Embryonic facial prominence (tissue), 1 donor: ENCODE data around the gene KNDC1.
"Not testable (repeated sequence)": the region's sequence is repeated elsewhere in the genome, so short reads cannot be mapped to it uniquely, and the experiment has no call there.

Experiments
- DNase-seq: peaks from one replicate; pipeline ENCODE4 v3.0.0-alpha.2; 2016; ENCODE audit errors: extremely low spot score

KNDC1 gene, protein sequence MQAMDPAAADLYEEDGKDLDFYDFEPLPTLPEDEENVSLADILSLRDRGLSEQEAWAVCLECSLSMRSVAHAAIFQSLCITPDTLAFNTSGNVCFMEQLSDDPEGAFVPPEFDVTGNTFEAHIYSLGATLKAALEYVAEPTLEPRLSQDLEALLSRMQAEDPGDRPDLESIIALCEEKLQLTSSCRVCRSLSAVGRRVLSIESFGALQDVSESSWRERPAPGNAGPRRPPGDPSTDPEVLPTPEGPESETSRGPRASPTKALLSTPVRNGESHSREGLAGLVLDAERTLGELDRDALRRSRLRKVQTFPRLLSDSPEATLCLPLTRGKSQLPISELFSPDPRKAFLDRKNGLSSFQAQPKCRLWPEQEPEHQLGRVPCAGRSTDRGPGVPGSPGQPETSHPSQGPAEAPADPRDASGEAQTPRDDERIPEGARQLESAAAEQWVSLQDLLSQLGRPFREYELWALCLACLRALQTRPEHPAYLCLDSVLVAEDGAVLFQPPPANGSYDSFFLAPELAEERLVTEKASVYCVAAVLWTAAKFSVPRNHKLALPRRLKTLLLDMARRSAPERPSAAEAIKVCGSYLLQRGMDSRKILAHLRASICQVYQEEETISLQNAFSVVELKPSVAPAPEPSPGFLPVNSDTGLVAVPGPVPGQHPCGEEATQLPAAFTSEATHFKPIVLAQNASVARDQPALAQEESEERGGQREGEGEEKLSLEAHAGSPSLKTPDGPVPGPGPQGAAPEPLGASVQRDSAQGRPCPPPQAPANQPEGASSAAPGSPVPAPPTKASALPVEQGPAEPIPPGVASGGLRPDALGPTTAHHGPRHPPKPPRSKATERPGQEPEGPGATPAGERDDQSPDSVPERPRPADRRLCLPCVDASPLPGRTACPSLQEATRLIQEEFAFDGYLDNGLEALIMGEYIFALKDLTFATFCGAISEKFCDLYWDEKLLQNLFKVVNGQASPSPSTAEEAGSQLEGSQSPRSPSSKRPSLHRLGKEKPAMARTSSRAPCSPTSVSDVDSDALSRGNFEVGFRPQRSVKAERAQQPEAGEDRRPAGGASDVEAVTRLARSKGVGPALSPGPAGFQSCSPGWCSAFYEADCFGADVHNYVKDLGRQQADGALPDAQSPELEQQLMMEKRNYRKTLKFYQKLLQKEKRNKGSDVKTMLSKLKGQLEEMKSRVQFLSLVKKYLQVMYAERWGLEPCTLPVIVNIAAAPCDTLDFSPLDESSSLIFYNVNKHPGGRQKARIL (N-terminal part only)

DNA sequence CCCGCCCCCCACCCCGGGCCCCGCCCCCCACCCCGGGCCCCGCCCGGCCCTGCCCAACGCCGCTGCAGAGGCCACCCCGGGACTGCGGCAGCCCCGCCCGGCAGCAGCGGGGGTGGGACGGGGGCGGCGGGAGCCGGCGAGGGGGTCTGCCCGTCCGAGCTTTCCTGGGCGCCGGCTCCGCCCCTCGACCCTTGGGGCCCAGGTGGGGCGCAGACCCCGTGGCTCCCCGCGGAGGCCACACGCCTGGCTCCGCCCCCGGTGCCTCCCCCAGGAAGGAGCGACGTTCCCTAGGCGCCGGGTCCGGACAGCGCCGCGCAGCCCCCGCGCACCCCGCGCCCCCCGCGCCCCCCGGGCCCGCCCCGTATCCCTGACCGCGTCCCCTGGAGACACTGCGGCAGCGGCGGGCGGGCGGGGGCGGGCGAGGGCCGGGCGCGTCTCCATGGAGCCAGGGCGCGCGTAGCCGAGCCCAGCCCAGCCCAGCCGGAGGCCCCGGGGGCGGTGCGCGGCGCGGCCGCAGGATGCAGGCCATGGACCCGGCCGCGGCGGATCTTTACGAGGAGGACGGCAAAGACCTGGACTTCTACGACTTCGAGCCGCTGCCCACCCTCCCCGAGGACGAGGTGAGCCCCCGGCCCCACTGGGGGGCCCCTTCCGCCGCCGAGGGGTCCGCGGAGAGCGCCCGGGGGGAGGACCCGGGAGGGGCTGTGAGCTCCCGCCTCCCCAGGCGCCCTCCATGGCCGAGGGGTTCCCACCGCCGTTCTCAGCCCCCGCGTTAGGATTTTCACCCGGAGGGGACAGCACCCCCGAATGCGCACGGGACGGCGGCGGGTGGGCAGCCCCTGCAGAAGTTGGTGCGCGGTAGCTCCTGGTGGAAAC is at the start of gene KNDC1:
KNDC1 (plus strand) TSS at position 270 of the 876 bp plus-strand sequence; CDS start at position 519, 249 bp downstream.
- DNase-seq, result no peak

DNA sequence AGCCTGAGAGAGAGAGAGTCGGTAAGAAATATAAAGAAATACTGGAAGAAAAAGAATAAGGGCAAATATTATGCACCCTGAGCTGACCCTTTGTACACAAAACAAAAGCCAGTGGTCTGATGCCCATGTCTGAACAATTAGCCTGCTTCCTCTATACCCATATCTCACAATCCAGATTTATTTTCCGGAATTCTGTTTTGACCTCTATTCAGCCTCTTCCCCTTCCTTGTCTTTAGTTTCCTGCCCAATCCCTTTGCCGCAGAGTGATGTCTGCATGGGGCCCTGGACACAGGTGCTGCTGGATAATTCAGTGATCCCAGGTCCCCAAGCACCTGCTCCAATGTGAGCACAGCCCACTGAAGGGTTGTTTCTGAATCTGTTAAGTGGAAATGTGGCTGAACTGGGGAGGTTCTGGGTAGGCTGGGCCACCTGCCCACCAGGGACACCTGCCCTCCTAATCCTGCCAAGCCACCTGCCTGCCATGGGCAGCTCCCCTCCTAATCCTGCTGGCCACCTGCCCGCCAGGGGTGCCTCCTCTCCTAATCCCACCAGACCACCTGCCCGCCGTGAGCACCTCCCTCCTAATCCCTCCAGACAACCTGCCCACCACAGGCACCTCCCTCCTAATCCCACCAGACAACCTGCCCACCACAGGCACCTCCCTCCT is 49.3 kb upstream of the KNDC1 start:
- DNase-seq, result no peak

DNA sequence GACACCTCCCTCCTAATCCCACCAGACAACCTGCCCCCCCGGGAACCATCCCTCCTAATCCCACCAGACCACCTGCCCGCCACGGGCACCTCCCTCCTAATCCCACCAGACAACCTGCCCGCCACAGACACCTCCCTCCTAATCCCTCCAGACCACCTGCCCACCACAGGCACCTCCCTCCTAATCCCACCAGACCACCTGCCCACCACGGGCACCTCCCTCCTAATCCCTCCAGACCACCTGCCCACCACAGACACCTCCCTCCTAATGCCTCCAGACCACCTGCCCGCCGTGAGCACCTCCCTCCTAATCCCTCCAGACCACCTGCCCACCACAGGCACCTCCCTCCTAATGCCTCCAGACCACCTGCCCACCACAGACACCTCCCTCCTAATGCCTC is 48.4 kb upstream of the KNDC1 start:
- not testable (repeated sequence) for DNase-seq

DNA sequence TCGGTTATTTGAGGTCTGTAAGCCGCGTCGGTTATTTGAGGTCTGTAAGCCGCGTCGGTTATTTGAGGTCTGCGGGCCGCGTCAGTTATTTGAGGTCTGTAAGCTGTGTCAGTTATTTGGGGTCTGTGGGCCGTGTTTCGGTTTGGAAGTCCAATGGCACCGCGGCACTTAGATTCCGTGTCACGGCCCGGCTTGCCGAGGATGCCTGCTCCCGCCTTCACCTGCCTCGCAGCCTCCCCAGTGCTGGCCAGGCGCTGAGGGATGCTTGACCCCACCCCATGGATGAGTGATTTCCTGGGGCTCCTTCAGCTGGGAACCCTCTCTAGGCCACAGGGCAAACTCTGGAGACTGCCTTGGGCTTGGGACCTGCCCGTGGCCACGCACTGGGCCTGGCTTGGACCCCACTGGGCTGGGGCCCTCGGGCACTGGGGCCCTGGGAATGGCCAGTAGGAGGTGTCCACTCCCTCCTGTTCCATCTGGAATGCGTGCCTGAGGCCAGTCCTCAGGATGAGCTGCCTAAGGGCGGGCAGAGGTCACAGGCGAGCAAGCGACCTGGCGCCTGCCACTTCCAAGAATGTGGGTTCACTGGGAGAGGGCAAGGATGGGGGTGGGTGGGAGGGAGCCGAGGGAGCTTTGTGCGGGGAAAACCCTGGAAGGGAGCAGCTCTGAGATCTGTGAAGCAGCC is 46.7 kb upstream of the KNDC1 start:
- DNase-seq, result no peak

DNA sequence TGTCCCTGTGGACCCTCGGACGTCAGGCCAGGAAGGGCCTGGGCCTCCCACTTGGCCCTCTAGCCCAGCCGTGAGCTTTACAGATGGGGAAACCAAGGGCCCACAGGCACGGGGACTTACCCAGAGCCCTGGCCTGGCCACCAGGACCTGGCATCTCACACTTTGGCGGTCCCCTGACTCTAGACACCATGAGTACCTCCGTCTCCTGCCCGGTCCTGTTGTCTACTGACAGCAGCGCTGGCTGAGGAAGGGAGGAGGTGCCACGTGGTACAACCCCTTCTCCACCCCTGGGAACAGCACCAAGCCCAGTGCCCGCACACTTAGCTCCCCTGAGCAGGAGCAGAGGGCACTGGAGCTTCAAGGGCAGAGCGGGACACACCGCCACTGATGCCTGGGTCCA is 46.2 kb upstream of the KNDC1 start:
- DNase-seq, result no peak

DNA sequence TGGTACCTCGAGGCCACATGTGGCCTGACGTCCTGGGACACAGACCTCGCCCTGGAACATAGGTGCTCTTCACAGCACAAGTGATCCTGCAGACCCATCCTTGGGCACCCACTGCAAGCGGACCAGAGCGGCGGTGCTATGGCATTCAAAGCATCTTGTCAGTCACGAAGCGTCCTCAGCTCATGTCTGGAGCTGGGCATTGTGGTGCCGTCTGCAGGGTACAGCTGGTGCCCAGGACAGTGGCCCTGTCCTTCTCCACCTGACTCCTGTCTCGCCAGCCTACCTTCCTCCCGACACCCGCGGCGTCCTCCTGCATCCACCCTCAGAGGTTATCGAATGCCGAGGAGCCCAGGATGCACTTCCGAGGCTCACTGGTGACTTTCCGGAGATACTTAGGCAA is 45.8 kb upstream of the KNDC1 start:
- DNase-seq, result no peak

DNA sequence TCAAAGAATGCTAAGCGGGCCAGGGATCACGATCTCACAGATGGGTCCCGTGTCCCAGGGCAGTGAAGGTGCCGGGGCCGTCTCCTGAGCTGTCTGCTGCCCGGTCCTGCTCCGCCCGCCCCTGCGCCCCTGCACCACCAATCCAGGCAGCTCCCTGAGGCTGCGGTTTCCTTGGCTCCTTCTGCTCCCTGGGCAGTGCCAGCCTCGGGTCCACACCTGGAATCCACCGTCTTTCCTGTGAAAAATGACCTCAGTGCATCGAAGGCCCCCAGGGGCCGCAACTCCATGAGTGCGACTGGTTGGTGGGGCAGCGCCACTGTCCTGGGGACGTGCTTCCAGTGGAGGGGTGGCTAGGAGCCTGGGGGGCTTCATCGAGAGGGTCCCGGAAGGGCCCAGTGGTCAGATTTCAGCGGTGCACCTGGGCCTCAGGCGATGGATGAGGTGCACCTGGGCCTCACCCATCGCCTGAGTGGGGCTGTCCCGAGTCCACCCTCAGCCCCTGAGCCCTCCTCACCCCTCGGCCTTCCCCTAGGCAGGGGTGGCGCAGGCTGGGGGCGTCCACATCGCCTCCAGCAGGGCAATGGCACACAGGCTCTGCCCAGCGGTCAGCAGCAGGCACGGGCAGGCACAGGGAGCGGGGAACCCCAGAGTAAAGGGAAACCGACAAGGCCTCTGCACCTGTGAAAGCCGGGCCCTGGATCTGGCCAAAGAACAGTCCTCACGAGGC is 45.1 kb upstream of the KNDC1 start:
- DNase-seq, result no peak

DNA sequence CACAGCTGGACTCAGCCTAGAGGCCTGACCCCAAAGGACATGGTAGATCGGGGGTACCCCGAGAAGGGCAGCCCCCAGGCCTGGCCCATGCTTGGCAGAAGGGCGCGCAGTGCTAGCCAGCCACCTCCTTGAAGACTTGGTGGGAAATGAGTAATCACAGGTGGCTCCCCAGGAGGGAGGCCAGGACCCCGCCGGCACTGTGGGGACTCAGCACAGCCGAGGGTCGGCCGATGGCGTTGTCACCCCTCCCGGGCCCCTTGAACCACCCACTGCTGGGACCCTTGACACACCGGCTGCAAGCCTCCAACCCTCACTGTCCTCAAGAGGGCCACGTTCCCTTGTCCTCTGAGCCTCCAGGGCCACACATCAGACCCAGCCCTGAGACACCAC is 44.6 kb upstream of the KNDC1 start:
- no peak for DNase-seq

DNA sequence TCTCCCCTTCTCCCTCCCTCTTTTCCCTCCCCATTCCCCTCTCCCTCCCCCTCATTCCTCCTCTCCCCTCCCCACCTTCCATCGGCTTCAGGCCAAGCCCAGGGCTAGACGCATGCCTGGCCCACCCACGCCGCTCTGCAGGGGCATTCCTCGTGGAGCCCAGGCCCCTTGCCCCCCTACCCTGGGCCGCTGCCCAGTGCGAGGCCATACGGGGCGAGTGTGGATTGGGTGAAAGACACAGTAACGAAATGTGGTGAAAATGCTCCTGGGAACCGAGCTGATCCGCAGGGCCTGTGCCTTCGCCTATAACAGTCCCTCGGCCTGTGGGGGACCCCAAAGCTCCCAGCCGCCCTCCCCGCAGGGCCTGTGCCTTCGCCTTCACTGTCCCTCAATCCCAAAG is 44.0 kb upstream of the KNDC1 start:
- no peak for DNase-seq

DNA sequence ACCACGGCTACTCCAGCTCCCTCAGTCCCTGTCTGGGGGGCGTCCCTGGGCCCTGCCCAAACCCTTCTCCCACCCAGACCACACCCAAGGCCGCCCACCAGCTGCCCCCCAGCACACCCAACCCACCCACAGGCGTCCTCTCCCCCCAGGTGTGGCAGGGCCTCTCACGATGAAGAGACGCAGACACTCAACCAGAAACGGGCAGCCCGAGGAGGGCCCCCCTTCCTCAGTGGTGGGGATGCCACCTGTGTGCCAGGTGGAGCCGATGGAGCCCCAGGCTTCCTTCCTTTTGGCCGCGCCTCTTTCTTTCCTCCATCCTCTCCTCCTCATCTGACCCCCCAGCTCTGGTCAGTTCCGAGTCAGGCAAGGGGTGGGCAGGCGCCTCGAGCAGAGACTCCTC is 43.6 kb upstream of the KNDC1 start:
- no peak for DNase-seq

DNA sequence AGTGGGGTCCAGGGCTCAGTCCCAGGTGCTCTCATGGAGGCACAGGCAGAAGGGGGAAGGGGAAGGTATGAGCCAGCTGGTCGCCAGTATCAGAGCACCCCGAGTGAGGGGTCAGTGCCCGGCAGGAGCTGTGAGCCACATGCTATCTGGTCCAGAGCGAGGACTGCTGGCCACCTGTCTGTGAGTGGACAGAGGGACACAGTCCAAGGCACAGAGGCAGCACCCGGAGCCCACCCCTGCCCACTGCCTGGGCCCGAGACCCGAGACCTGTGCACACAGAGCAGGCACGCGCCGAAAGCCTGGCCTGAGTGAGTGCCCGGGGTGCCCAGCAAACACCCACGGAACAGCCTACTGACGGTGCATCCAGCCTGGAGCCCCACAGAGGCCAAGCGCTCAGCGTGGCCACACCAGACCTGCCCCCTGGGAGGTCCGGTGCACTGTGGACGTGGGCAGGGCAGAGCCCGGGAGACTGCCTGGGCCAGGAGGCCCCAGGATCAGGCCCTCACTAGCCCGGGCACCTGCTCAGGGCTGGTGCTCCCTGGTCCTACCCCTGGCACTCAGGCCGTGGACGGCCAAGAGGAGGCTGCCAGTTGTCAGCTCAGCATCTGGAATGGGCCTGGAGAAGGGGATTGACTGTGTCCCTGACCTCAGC is 42.9 kb upstream of the KNDC1 start:
- no peak for DNase-seq

DNA sequence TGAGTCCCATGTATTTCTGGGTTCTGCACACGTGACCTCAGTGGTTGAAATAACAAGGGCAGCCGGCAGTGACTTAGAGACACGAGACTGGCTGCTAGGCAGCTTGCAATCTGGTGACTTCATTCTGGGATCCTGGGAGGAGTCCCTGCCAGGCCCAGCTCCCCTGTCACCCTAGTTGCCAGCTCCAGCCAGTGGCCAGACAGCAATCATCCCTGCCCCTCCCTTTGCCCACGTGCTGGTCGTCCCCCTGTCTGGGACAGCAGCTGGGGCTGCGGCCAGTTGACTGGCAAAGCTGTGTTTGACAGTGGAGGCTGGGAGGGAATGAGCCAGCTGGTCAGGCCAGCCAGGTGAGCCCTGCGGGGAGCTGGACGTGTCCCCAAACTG is 42.3 kb upstream of the KNDC1 start:
- DNase-seq, result no peak

DNA sequence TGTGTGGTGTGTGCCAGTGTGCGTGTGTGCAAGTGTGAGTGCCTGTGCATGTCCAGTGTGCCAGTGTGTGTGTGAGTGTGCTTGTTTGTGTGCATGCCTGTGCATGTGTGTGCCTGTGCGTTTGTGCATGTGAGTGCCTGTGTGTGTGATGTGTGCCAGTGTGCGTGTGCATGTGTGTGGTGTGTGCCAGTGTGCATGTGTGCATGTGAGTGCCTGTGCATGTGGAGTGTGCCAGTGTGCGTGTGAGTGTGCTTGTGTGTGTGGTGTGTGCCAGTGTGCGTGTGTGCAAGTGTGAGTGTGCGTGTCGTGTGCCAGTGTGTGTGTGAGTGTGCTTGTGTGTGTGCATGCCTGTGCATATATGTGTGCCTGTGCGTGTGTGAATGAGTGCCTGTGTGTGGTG is 38.5 kb upstream of the KNDC1 start:
- no peak for DNase-seq

DNA sequence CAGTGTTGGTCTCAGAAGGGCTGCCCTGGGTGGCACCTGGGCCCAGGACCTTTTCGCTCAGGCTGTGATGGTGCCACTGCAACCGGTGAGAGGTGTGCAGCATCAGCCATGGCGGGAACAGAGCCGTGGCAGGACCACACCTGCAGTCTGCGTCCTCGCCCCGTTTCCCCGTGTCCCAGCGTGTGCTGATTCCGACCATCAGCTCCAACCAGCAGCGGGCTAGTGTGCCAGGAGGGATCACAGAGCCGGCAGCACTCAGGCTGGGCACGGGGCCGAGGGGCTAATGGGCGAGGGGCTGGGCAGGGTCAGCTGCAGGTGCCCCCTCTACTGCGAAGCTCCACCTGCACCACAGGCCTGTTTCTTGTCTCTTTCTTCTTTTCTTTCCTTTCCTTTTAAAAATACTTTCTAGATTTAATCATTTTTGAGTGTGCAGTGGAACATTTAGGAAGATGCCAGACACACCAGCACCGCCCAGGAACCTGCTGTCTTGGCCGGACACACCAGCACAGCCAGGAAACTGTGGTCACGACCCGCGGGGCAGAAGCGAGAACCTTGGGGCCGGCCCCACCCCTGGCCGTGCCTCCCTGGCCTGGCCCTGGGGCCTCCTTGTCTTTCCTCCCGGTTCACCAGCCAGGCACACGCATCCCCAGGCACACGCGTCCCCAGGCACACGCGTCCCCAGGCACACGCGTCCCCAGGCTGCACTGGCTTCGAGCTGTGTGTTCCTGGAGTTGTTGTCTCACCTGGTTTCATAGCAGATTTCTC is 37.7 kb upstream of the KNDC1 start:
- no peak for DNase-seq

DNA sequence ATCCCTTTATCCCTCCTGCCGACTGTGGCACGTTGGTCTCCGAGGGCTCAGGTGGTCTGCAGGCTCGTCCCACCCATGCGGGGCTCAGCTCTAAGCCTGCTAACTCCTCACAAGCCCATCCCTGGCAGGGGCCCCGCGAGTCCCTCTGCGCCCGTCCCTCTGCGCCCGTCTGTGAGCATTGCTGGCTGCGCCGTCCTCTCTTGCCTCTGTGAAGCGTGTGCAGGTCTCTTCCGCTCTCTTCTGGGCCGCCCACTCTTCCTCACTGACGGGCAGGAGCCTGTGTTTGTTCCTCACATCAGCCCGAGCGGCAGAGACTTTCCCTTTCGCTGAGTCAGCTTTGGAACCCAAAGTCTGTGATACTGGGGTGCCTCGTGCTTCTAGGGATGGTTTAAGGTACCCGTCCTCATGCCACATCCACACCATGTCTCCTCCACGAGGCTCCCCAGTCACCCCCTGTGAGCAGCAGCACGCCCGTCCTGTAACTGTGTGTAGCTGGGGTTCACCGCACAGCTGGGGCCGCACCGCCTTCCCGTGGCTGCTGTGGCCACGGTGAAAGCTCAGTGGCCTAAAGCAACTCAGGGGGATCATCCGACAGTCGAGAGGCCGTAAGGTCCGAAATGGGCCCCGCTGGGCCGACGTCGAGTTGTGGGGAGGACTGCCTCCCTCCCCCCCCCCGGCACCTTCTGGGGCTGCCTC is 36.8 kb upstream of the KNDC1 start:
- no peak for DNase-seq

DNA sequence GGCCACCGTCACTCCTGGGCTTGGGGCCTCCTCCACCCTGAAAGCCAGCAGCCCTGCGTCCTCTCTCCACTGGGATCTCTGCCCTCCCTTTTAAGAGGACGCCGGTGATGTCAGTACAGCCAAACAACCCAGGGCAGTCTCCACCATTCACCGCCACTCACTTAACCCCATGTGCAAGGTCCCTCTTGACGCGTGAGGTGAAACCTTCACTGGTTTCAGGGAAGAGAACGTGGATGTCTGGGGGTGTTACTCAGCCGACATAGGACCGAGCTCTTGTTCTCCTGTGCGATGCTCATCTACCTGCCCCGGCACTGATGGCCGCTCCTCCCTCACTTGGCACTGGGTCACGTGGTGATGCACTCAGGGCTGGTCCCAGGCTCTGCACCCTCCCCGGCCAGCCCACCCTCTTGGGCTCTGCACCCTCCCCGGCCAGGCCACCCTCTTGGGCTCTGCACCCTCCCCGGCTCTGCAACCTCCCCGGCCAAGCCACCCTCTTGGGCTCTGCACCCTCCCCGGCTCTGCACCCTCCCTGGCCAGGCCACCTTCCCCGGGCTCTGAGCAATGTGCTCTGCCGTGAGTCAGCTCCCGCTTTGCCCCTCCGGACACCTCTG is 36.2 kb upstream of the KNDC1 start:
- DNase-seq, result no peak
